Measurements from ENCODE around the gene THTPA.

THTPA gene

GRCh38 chr14:23600322-23600707, 44.2 kb downstream of the THTPA start:
- ATAC-seq (ENCODE audit: insufficient read depth, low read depth) (no peak), DNase-seq (no peak)
- H3K79me2 ChIP-seq (ENCODE audit: insufficient read depth, low read length): no peaks in the 10 kb centered on the region
- H3K4me1 ChIP-seq (ENCODE audit: insufficient read depth, low read length): no peaks in the 10 kb centered on the region
- H4K20me1 ChIP-seq (ENCODE audit: insufficient read depth, low read length): no peaks in the 10 kb centered on the region
- H3K4me3 ChIP-seq (ENCODE audit: low read depth in 1 of 2, low read length in 2 of 2): no peak overlapping the region
- no peaks in the 10 kb centered on the region for H3K9me3 ChIP-seq (ENCODE audit: insufficient read depth, low read length, severe bottlenecking)
- H3K36me3 ChIP-seq (ENCODE audit: insufficient read depth, low read length): no peaks in the 10 kb centered on the region
- TF ChIP-seq CTCF (IDR thresholded peaks at IDR 0.05; ENCODE audit: borderline replicate concordance, extremely low read depth, low read length, poor library complexity, severe bottlenecking) (no peak), EZH2 (IDR thresholded peaks at IDR 0.05; ENCODE audit: borderline replicate concordance, low read depth, low read length, severe bottlenecking) (no peak)
- no peaks in the 10 kb centered on the region for H3K27me3 ChIP-seq (ENCODE audit: insufficient read depth, low read length, poor library complexity)
- no peak overlapping the region for H3K27ac ChIP-seq (ENCODE audit: low read length)
- H2AFZ ChIP-seq (ENCODE audit: low read depth, low read length): no peak overlapping the region
- no peak overlapping the region for H3K4me2 ChIP-seq (ENCODE audit: insufficient read depth, low read length)
- H3K9ac ChIP-seq (ENCODE audit: low read depth, low read length): no peak overlapping the region

GRCh38 chr14:23600806-23601205, 44.7 kb downstream of the THTPA start:
- no peak overlapping the region for H3K4me2 ChIP-seq (ENCODE audit: insufficient read depth, low read length)
- no peaks in the 10 kb centered on the region for H4K20me1 ChIP-seq (ENCODE audit: insufficient read depth, low read length)
- H3K9ac ChIP-seq (ENCODE audit: low read depth, low read length): no peak overlapping the region
- H3K27ac ChIP-seq (ENCODE audit: low read length): no peak overlapping the region
- DNase-seq (no peak), ATAC-seq (ENCODE audit: insufficient read depth, low read depth) (no peak)
- H3K4me1 ChIP-seq (ENCODE audit: insufficient read depth, low read length): no peaks in the 10 kb centered on the region
- H3K79me2 ChIP-seq (ENCODE audit: insufficient read depth, low read length): no peaks in the 10 kb centered on the region
- H2AFZ ChIP-seq (ENCODE audit: low read depth, low read length): no peak overlapping the region
- H3K4me3 ChIP-seq (ENCODE audit: low read depth in 1 of 2, low read length in 2 of 2): no peak overlapping the region
- no peaks in the 10 kb centered on the region for H3K9me3 ChIP-seq (ENCODE audit: insufficient read depth, low read length, severe bottlenecking)
- no peaks in the 10 kb centered on the region for H3K36me3 ChIP-seq (ENCODE audit: insufficient read depth, low read length)
- no peaks in the 10 kb centered on the region for H3K27me3 ChIP-seq (ENCODE audit: insufficient read depth, low read length, poor library complexity)
- TF ChIP-seq EZH2 (IDR thresholded peaks at IDR 0.05; ENCODE audit: borderline replicate concordance, low read depth, low read length, severe bottlenecking): no peak
- no peak for TF ChIP-seq CTCF (IDR thresholded peaks at IDR 0.05; ENCODE audit: borderline replicate concordance, extremely low read depth, low read length, poor library complexity, severe bottlenecking)

- H3K4me1 ChIP-seq (ENCODE audit: insufficient read depth, low read length): no peaks in the 10 kb centered on the region
- no peak overlapping the region for H3K4me2 ChIP-seq (ENCODE audit: insufficient read depth, low read length)
- DNase-seq: no peak
- no peaks in the 10 kb centered on the region for H3K27me3 ChIP-seq (ENCODE audit: insufficient read depth, low read length, poor library complexity)
- H3K9ac ChIP-seq (ENCODE audit: low read depth, low read length): no peak overlapping the region
- no peak for ATAC-seq (ENCODE audit: insufficient read depth, low read depth)
- H4K20me1 ChIP-seq (ENCODE audit: insufficient read depth, low read length): no peaks in the 10 kb centered on the region
- H3K36me3 ChIP-seq (ENCODE audit: insufficient read depth, low read length): no peaks in the 10 kb centered on the region
- no peak overlapping the region for H3K4me3 ChIP-seq (ENCODE audit: low read depth in 1 of 2, low read length in 2 of 2)
- no peak for TF ChIP-seq CTCF (IDR thresholded peaks at IDR 0.05; ENCODE audit: borderline replicate concordance, extremely low read depth, low read length, poor library complexity, severe bottlenecking)
- no peak for TF ChIP-seq EZH2 (IDR thresholded peaks at IDR 0.05; ENCODE audit: borderline replicate concordance, low read depth, low read length, severe bottlenecking)
- H3K79me2 ChIP-seq (ENCODE audit: insufficient read depth, low read length): no peaks in the 10 kb centered on the region
- no peaks in the 10 kb centered on the region for H3K9me3 ChIP-seq (ENCODE audit: insufficient read depth, low read length, severe bottlenecking)
- H2AFZ ChIP-seq (ENCODE audit: low read depth, low read length): no peak overlapping the region
- no peak overlapping the region for H3K27ac ChIP-seq (ENCODE audit: low read length)
These were observed 45.4 kb downstream of the THTPA start for GRCh38 chr14:23601424-23601823.

DNA sequence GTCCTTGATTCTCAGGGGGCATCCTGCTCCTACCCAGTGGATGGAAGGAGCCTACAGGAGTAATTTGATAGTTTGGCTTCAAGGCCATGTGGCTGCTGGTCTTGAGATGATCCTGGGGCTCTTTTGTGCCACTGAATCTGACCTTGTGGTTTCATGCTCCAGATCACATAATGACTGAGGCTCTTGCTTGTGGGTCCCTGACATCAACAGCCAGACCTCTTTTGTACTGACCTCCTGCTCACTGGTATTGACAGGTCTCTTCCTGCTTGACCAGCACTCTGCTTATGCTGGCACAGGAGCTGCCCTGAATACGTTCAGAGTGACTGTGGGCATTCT, 45.7 kb downstream of the THTPA start:
- DNase-seq: no peak
- H3K4me1 ChIP-seq (ENCODE audit: insufficient read depth, low read length): no peaks in the 10 kb centered on the region
- no peak overlapping the region for H3K4me3 ChIP-seq (ENCODE audit: low read depth in 1 of 2, low read length in 2 of 2)
- H3K9ac ChIP-seq (ENCODE audit: low read depth, low read length): no peak overlapping the region
- H3K27ac ChIP-seq (ENCODE audit: low read length): no peak overlapping the region
- H3K36me3 ChIP-seq (ENCODE audit: insufficient read depth, low read length): no peaks in the 10 kb centered on the region
- no peak for ATAC-seq (ENCODE audit: insufficient read depth, low read depth)
- no peak overlapping the region for H3K4me2 ChIP-seq (ENCODE audit: insufficient read depth, low read length)
- no peaks in the 10 kb centered on the region for H3K79me2 ChIP-seq (ENCODE audit: insufficient read depth, low read length)
- H4K20me1 ChIP-seq (ENCODE audit: insufficient read depth, low read length): no peaks in the 10 kb centered on the region
- H2AFZ ChIP-seq (ENCODE audit: low read depth, low read length): no peak overlapping the region
- H3K9me3 ChIP-seq (ENCODE audit: insufficient read depth, low read length, severe bottlenecking): no peaks in the 10 kb centered on the region
- TF ChIP-seq CTCF (IDR thresholded peaks at IDR 0.05; ENCODE audit: borderline replicate concordance, extremely low read depth, low read length, poor library complexity, severe bottlenecking) (no peak), EZH2 (IDR thresholded peaks at IDR 0.05; ENCODE audit: borderline replicate concordance, low read depth, low read length, severe bottlenecking) (no peak)
- no peaks in the 10 kb centered on the region for H3K27me3 ChIP-seq (ENCODE audit: insufficient read depth, low read length, poor library complexity)

Measured in DND-41 (cell line).